HCT116 (cell line): ENCODE data around the gene HLA-DMA. TPM values are rescaled to one million over a fixed set of nuclear protein-coding genes. Genes with fewer than 3 reads are reported as not detected.

Source experiments
- ATAC-seq: fragments of 200-7000 bp; cut with Tn5 transposase; 2 replicates; pipeline ENCODE4 v1.9.1; 2020; ENCODE audit warnings: mild to moderate bottlenecking, moderate library complexity
- BruUV-seq: library from RNA; stranded (reverse); fragments of 400-500 nt; replicated peaks from 2 replicates; lab custom pipeline; 2021; lab: Mats Ljungman, UMichigan
- CTCF ChIA-PET: fragments of 300-600 bp; sonication (Branson Sonifier 250); formaldehyde crosslinking; loops from one replicate; lab custom pipeline; 2021; ENCODE audit warnings: antibody characterized with exemption; lab: Charles Lee
- POLR2A ChIA-PET: fragments of 300-600, 350-600 bp; sonication (Branson Sonifier 250); formaldehyde crosslinking; loops from one replicate; lab custom pipeline; 2021; ENCODE audit warnings: antibody characterized with exemption; lab: Charles Lee
- RAD21 ChIA-PET, 2 experiments: fragments of 300-600 bp; sonication (Branson Sonifier 250); formaldehyde crosslinking; loops; one replicate each; lab custom pipeline; 2023; ENCODE audit warnings: low total read pairs in 2 of 2; ENCODE audit not compliant: uncharacterized antibody in 2 of 2, unreplicated experiment in 2 of 2, low non-redundant PET in 1 of 2; lab: Charles Lee
- DNase-seq: peaks from one replicate; pipeline ENCODE4 v3.0.0-alpha.2; 2010; ENCODE audit warnings: low read depth, low spot score
- H2AFZ ChIP-seq: fragments of 200-600 bp; shearing (Covaris generic), sonication (generic); 2 replicates; pipeline ENCODE4 v1.6.1; 2017; ENCODE audit warnings: low read depth, mixed run types, mixed read lengths, antibody characterized with exemption, low read length; ENCODE audit not compliant: poor library complexity, severe bottlenecking
- H3K27ac ChIP-seq: 2 replicates; pipeline ENCODE4 v1.5.1; 2012; ENCODE audit warnings: low read depth, low read length
- H3K27me3 ChIP-seq: fragments of 200-600 bp; sonication (generic); 2 replicates; pipeline ENCODE4 v1.6.1; 2016; ENCODE audit warnings: mixed run types, low read length, mixed read lengths; ENCODE audit not compliant: insufficient read depth
- H3K36me3 ChIP-seq, 2 experiments: fragments of 200-500 bp in 1 of 2; fragments of 200-600 bp in 1 of 2; sonication (Bioruptor generic) in 1 of 2; sonication (generic) in 1 of 2; 2 replicates each; pipeline versions ENCODE4 v1.5.1 to v1.6.1; 2014 to 2016; ENCODE audit warnings: low read length in 2 of 2, inconsistent platforms in 1 of 2, mixed read lengths in 1 of 2, mixed run types in 1 of 2; ENCODE audit not compliant: insufficient read depth in 2 of 2, control insufficient read depth in 1 of 2
- H3K4me1 ChIP-seq, 2 experiments: fragments of 200-600 bp in 1 of 2; sonication (generic) in 1 of 2; 2 replicates each; pipeline versions ENCODE4 v1.5.1 to v1.6.1; 2012 to 2017; ENCODE audit warnings: low read length in 2 of 2, inconsistent platforms in 1 of 2, mild to moderate bottlenecking in 1 of 2, mixed read lengths in 1 of 2, mixed run types in 1 of 2, moderate library complexity in 1 of 2; ENCODE audit not compliant: insufficient read depth in 2 of 2, control insufficient read depth in 1 of 2
- H3K4me2 ChIP-seq: fragments of 200-600 bp; sonication (generic); 2 replicates; pipeline ENCODE4 v1.6.1; 2017; ENCODE audit warnings: mixed run types, low read length, mixed read lengths
- H3K4me3 ChIP-seq, 2 experiments: fragments of 200-600 bp in 1 of 2; sonication (generic) in 1 of 2; replicated peaks in 1 of 2; 2 replicates each; pipeline ENCODE4 v1.5.1; 2011 to 2016; ENCODE audit warnings: low read length in 2 of 2, control low read depth in 1 of 2, low read depth in 1 of 2, mild to moderate bottlenecking in 1 of 2, mixed read lengths in 1 of 2, mixed run types in 1 of 2
- H3K79me2 ChIP-seq: fragments of 200-600 bp; sonication (generic); 2 replicates; pipeline ENCODE4 v1.6.1; 2017; ENCODE audit warnings: mild to moderate bottlenecking, mixed run types, low read length, moderate library complexity, mixed read lengths; ENCODE audit not compliant: insufficient read depth
- H3K9ac ChIP-seq: fragments of 200-600 bp; sonication (generic); 2 replicates; pipeline ENCODE4 v1.6.1; 2016; ENCODE audit warnings: low read length, mixed read lengths
- H3K9me2 ChIP-seq: fragments of 200-600 bp; sonication (generic), shearing (Covaris generic); 2 replicates; pipeline ENCODE4 v1.6.1; 2017; ENCODE audit warnings: mixed run types, mild to moderate bottlenecking, moderate library complexity; ENCODE audit not compliant: insufficient read depth
- H3K9me3 ChIP-seq, 2 experiments: fragments of 200-500 bp in 1 of 2; fragments of 200-600 bp in 1 of 2; sonication (Bioruptor generic) in 1 of 2; sonication (generic) in 1 of 2; 2 replicates each; pipeline ENCODE4 v1.6.1; 2014 to 2017; ENCODE audit warnings: low read length in 2 of 2, mixed read lengths in 2 of 2, inconsistent platforms in 1 of 2, low read depth in 1 of 2, mild to moderate bottlenecking in 1 of 2, mixed run types in 1 of 2, moderate library complexity in 1 of 2; ENCODE audit not compliant: control insufficient read depth in 1 of 2, insufficient read depth in 1 of 2
- H4K20me1 ChIP-seq: fragments of 200-600 bp; sonication (generic), shearing (Covaris generic); 2 replicates; pipeline ENCODE4 v1.6.1; 2017; ENCODE audit warnings: mixed run types, mild to moderate bottlenecking, moderate library complexity; ENCODE audit not compliant: insufficient read depth
- CBX3 ChIP-seq: IDR thresholded peaks from 2 replicates; pipeline ENCODE4 v1.6.1; 2012; ENCODE audit warnings: low read depth
- CEBPB ChIP-seq: IDR thresholded peaks from 2 replicates; pipeline ENCODE4 v1.6.1; 2012; ENCODE audit warnings: low read depth
- EGR1 ChIP-seq: IDR thresholded peaks from 2 replicates; pipeline ENCODE4 v1.6.1; 2012; ENCODE audit warnings: low read depth
- EZH2phosphoT487 ChIP-seq: fragments of 200-600 bp; IDR thresholded peaks from 2 replicates; pipeline ENCODE4 v1.6.1; 2018; ENCODE audit warnings: antibody characterized with exemption, borderline replicate concordance
- POLR2A ChIP-seq: IDR thresholded peaks from 2 replicates; pipeline ENCODE4 v1.7.0; 2011; ENCODE audit warnings: borderline replicate concordance; ENCODE audit not compliant: insufficient read depth, insufficient read length; ENCODE audit errors: extremely low read depth
- POLR2AphosphoS5 ChIP-seq: IDR thresholded peaks from 2 replicates; pipeline ENCODE4 v1.6.1; 2011; ENCODE audit warnings: mild to moderate bottlenecking, low read depth, low read length, moderate library complexity
- SRF ChIP-seq: IDR thresholded peaks from 2 replicates; pipeline ENCODE4 v1.6.1; 2012; ENCODE audit warnings: low read depth
- YY1 ChIP-seq: IDR thresholded peaks from 2 replicates; pipeline ENCODE4 v1.6.1; 2011; ENCODE audit warnings: low read length, low read depth, moderate library complexity, mild to moderate bottlenecking; ENCODE audit not compliant: insufficient replicate concordance; ENCODE audit errors: extremely low read depth
- ZFX ChIP-seq: fragments of 450-650 bp; IDR thresholded peaks from 2 replicates; pipeline ENCODE4 v1.6.1; 2017
- intact Hi-C: fragments of 100-400 bp; cut with micrococcal nuclease; formaldehyde crosslinking; loops from 2 replicates; pipeline ENCODE4 v1.10.0; 2022
- total RNA-seq: library from RNA; stranded (reverse); gene quantifications from one replicate; pipeline ENCODE4 v1.2.1, GENCODE V29; 2021; ENCODE audit not compliant: unreplicated experiment

Gene HLA-DMA
- total RNA-seq, 1 experiment from 2014 or later: 12.1 TPM

DNA sequence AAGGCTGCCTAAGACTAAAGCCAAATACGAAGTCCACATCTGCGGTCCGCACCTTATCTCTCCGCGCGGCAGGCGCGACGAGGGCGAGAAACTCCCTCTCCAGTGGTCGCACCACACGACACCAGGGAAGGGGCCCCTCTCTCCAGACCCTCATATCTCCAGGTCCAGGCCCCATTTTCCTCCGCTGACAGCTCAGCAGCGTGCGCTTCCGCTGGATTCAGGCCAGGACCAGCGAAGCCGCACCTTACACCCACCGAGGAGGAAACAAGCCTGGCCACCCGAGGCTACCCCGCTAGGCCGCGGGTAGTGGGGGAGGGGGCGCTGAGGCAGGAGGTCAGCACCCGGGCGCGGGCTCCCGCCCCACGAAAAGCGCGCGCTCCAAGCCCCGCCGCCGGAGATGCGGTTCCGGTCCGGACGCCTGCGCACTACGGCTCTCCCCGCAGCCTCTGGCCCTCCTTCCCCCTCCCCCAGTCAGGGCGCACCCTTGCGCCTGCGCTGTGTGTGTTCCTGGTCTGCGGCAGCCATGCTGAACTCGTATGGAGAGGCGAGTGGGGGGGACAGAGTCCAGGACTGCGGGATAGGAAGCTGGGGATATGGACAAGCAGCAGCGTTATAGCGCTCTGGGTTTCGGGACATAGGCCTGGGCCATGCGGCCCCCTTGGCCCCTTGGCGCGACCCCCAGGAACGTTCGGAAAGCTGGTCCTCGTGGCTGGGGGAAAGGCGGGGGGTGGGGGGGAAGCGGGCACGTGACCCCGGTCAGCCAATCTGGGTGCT lies 15.4 kb upstream of the HLA-DMA start, which contains the start of gene BRD2:
Gene BRD2, plus strand, starts transcription at position 502 of the 774 bp plus-strand sequence. CDS start 4,305 bp downstream, outside the sequence.
- no peaks in the 10 kb centered on the region for H3K27me3 ChIP-seq
- ATAC-seq: peak; percentile 45
- peak within 1 kb of the TSS; percentile 92 for H3K9ac ChIP-seq
- H3K4me3 ChIP-seq: peak within 1 kb of the TSS; percentile 82 to 92
- BruUV-seq: TSS peak; percentile 51
- H3K4me1 ChIP-seq: peaks cover 10 to 46% of the 10 kb centered on the region in 2 experiments
- no peak for TF ChIP-seq EGR1
- no peak for TF ChIP-seq SRF
- TF ChIP-seq CEBPB: no peak
- TF ChIP-seq CBX3: no peak
- TF ChIP-seq EZH2phosphoT487: no peak
- peak; percentile 88 for TF ChIP-seq ZFX
- peak; percentile 63 for TF ChIP-seq POLR2A
- TF ChIP-seq POLR2AphosphoS5: peak; percentile 57
- TF ChIP-seq YY1: peak; percentile 88
- TF ChIP-seq, all 23 proteins: peak for 4
- Histone ChIP-seq H3K36me3 (peaks cover 1 to 10% of the 10 kb centered on the region in 2 experiments; a peak in 3 of 4 replicates), H3K4me2 (peak within 1 kb of the TSS; percentile 84), H2AFZ (no peak within 1 kb of the TSS), H3K9me2 (no peaks in the 10 kb centered on the region), H4K20me1 (peaks cover 8% of the 10 kb centered on the region; the same call in 1 of the 2 replicates), H3K79me2 (peaks cover 64% of the 10 kb centered on the region), H3K27ac (peak within 1 kb of the TSS; percentile 97), H3K9me3 (no peaks in the 10 kb centered on the region)
- ChIA-PET CTCF (interaction anchor here (1.3 to 7.8 kb wide), 5 partner anchors 11 to 100 kb away, joined by 3 to 73 read pairs (median 5); partner anchors contain the start of gene HLA-DMA), RAD21 (interaction anchor here (0.6 to 1.6 kb wide), 3 partner anchors 16 to 776 kb away, joined by 3 to 8 read pairs (median 4); no protein-coding TSS in a partner anchor), POLR2A (interaction anchor here (0.6 to 8.1 kb wide), 6 partner anchors 12 to 1741 kb away, joined by 3 to 227 read pairs (median 28); partner anchors contain the start of genes HLA-DMA and HLA-DMB)
- DNase-seq: peak; percentile 93
- intact Hi-C loops: loop anchor here (5.0 kb wide), 1 partner anchor 81 kb away; no protein-coding TSS in a partner anchor
